NCI-H1436 (cell line): ENCODE data around the gene FAM53B.
"Not testable (repeated sequence)": the region's sequence is repeated elsewhere in the genome, so short reads cannot be mapped to it uniquely, and the experiment has no call there.

Source experiments
- DNase-seq: peaks from one replicate; lab custom pipeline; 2025; lab: John Stamatoyannopoulos, UW

FAM53B gene

DNA sequence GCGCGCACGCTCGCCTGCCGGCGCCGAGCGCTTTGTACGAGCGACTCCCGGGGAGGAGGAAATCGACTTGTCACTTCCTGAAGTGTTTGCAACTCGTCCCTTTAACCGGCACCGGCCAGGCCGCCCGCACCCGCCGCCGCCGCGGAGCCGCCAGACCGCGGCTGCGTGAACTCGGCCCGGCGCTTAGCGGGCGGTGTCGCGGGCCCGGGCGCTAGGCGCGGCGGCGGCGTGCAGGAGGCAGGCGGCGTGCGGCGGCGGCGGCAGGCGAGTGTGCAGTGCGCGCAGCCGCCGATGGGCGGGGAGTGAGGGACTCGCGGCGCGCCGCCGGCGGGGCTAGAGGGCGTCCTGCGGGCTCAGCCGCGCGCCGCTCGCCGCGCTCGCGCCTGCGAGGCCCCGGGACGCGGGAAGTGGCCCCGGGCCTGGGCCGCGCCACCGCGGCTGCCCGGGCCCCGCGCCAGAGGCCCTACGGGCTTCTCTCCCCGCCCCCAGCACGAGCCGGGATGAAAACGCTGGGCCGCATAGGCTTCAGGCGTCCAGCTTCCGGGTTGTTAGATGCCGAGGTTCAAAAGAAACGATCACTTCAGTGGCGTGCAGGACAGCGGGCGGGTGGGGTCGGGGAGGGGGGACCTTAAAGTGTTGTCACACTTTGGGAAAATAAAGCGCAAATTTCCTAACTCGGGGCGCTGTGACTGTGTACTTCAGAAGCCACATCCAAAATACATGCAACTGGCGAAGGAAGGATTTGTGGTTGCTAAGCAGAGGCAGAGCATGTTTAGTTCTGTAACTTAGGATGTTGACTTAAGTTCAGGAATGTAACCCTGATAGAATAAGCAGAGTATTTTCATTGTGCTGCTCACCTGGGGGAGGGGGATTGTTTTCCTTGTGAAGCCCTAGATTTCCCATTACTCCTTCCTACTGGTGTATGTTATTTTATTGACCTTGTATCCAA, at the start of gene FAM53B:
Gene FAM53B (minus strand): TSS at position 277 of the 949 bp plus-strand sequence. CDS start 37,665 bp downstream, outside the sequence.
- peak; percentile 83 for DNase-seq

DNA sequence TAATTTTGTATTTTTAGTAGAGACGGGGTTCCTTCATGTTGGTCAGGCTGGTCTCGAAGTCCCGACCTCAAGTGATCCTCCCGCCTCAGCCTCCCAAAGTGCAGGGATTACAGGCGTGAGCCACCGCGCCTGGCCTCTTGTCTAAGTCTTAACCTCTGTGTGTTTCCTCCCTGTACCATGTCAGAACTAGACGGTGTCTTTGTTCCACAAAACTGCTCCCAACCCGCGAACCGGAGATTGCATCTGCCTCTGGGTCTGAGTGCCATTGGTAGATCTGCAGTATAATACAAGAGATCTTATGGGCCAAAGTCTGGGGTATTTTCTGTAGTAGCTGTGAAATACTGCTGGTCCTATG, 48.8 kb upstream of the FAM53B start:
- DNase-seq, result no peak

DNA sequence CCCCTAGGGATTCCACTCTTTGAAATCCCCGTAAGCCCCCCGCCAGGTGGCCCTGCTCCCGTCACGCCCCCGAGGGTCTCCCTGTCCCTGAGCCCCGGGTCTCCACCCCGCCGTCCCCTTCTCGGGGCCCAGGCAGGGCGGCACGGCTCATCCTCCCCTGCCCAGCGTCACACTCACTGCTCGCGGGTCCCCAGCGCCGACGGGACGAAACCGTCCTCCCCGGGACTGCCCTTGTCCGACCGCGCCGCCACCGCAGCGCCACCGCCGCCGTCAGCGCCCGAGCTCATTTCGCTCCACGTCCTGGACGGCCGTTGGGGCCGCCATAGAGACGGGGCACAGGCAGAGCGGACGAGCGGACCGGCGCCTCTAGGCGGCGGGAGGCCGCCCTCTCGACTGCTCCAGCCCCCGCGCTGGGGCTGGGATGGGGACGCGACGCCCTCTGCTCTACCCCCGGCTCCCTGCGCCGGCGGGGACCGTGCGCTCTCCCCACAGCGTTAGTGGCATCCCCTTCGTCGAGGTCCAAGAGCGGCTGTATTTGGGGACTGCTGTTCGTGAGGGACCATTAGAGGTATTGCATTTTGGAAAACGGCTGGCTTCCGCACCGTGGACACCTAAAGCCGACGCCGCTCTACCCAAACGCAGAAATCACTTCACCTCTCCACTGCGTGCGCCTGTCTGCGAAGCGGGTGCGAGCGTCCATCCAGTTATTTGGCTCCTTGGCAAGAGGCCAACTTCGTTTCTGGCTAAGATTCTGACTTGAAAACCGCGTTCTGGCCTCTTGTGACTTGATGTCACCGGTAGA, 47.6 kb upstream of the FAM53B start, which contains the start of gene EEF1AKMT2:
Gene EEF1AKMT2 (minus strand): TSS at position 341 of the 802 bp plus-strand sequence. CDS start 54 bp downstream, at position 287.
- DNase-seq, result peak; percentile 87

DNA sequence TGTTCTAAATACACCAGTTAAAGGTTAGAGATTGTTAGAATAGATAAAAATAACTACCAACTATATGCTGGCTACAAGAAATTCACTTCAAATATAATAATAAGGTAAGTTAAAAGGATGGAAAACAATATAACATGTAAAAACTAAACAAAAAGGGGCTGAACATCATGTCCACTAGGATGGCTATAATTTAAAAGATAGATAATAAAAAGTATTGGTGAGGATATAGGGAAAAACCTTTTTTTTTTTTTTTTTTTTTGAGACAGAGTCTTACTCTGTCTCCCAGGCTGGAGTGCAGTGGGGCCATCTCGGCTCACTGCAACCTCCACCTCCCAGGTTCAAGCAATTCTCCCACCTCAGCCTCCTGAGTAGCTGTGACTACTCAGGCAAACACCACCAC, 38.7 kb upstream of the FAM53B start:
- DNase-seq, result not testable (repeated sequence)

DNA sequence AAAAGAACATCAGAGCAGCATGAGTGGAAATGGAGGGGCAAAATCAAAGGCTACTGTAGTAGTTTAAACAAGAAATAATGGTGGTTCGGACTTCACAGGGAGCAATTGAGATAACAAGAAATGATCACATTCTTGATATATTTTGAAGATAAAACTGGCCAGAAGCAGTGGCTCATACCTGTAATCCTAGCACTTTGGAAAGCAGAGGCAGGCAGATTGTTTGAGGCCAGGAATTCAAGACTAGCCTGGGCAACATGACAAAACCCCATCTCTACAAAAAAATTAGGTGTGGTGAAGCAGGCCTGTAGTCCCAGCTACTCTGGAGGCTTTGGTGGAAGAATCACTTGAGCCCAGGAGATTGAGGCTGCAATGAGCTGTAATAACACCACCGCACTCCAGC, 24.6 kb upstream of the FAM53B start:
- DNase-seq, result no peak

DNA sequence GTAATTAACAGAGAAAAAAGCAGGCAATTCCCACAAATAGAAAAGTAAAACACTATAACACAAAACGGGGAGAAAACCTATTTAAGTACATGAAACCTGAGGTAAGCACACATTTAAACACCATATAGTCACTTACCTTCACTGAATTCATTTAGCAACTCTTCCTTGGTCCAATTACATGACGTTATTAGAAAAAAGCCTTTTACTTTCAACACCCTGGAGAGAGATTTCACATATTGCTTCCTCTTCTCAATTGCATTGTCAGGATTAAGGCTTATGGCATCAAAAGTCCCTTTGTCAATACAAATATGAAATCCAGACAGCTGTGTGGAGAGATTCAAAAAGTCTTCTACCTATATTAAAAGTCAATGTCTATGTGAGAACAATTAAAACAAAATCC, 21.1 kb upstream of the FAM53B start:
- DNase-seq, result no peak

GRCh38 chr10:124763267-124763666, 19.1 kb upstream of the FAM53B start:
- no peak for DNase-seq

GRCh38 chr10:124762281-124762680, 18.1 kb upstream of the FAM53B start:
- no peak for DNase-seq

DNA sequence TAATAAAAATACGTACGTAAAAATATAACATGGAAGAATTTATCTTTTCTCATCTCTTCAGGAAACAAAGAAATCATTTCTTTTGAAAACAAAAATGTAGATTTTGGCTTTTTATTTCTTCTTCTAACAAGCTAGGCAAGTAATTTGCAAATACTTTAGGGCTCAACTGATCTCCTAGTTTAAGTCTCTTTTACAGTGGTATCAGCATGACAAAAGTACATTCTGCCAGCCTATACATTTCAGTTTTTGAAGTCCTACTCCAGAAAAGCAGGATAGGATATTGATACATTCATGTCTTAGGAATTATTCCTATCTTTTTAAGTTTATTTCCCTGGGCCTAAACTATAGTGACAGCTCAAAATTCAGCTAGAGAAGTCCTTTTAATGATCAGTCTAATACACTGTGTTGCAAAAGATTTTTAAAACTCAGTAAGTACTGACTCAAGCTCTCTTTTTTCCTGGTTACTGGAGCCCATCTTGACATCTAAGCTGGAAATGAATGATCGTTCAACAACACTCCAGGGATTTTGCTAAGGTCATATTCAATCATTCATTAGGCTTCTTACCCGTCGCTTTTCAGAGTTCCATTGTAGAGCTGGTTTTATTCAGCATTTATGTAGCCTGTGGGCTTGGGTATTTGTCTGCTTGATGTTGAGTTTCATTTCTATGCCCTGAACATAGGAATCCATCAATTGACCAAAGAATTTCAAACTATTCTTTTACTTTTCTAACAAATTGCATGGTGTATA, 12.2 kb upstream of the FAM53B start:
- no peak for DNase-seq

- DNase-seq, result no peak
These were observed 11.4 kb upstream of the FAM53B start for GRCh38 chr10:124755581-124755980.

DNA sequence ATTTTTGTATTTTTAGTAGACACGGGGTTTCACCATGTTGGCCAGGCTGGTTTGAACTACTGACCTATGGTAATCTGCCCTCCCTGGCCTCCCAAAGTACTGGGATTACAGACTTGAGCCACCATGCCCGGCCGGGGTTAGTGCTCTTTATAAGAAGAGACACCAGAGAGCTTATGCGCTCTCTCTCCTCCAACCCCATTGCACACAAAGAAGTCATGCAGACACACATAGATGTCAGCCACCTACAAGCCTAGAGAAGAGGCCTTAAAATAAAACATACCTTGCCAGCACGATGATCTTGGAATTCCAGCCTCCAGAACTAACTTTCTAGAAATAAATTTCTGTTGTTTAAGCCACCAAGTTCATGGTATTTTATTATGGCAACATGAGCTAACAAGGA, 10.0 kb upstream of the FAM53B start:
- no peak for DNase-seq

GRCh38 chr10:124748953-124749645, 4.9 kb upstream of the FAM53B start:
- no peak for DNase-seq

- no peak for DNase-seq
These were observed 4.0 kb upstream of the FAM53B start for GRCh38 chr10:124748166-124748565.

- DNase-seq, result no peak
These were observed 3.6 kb upstream of the FAM53B start for GRCh38 chr10:124747745-124748144.

GRCh38 chr10:124746992-124747391, 2.8 kb upstream of the FAM53B start:
- no peak for DNase-seq

GRCh38 chr10:124746447-124746846, 2.3 kb upstream of the FAM53B start:
- DNase-seq, result not testable (repeated sequence)

DNA sequence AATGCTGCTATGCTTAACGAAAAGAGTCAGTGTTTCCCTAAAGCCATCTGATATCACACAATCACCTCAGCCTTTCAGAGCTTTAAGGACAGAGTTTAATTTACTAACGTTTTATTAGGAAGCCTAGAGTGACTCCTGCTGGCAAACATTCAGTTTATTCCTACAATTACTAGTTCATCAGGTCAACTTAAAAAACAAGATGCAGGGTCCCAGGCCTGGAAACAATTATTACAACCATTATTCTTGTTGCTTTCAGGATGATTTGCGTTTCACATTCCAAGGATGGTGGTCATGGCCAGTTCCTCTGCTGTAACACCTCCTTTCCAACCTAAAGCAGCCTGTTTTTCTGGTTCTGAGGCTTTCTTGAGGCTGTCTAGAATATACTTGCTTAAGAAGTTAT, 1.5 kb upstream of the FAM53B start:
- peak; percentile 35 for DNase-seq

GRCh38 chr10:124745252-124745651, 1.1 kb upstream of the FAM53B start:
- no peak for DNase-seq

- no peak for DNase-seq
These were observed 732 bp downstream of the FAM53B start for GRCh38 chr10:124743191-124744101.

- peak; percentile 52 for DNase-seq
These were observed 1.6 kb downstream of the FAM53B start for GRCh38 chr10:124742413-124743190.
